HPDE6-E6E7 (cell line): ENCODE results near the gene GINS2.

Experiments
- DNase-seq: peaks from one replicate; pipeline ENCODE4 v3.0.0; 2011; ENCODE audit warnings: missing footprints; ENCODE audit errors: extremely low spot score

Gene GINS2

DNA sequence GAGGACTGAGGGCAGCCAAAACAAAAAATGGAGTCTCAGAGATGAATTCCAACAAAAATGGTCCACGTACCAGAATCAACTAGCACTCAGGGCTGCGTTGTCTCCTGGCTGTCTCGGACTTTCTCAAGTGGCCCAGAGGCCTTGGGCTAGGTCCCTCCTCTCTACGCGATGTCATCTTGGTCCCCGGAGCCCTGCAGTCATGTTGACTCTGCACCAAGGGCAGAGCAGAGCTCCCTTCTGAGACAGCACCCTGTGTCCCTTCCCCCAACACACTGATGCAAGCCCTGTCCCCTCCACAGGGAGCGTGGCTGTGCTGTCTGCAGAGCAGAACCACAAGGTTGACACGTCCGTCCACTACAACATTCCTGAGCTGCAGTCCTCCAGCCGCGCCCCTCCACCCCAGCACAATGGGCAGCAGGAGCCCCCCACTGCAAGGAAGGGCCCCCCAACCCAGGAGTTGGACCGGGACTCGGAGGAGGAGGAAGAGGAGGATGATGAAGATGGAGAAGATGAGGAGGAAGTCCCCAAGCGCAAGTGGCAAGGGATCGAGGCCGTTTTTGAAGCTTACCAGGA lies 20.8 kb downstream of the GINS2 start:
- DNase-seq, result no peak

DNA sequence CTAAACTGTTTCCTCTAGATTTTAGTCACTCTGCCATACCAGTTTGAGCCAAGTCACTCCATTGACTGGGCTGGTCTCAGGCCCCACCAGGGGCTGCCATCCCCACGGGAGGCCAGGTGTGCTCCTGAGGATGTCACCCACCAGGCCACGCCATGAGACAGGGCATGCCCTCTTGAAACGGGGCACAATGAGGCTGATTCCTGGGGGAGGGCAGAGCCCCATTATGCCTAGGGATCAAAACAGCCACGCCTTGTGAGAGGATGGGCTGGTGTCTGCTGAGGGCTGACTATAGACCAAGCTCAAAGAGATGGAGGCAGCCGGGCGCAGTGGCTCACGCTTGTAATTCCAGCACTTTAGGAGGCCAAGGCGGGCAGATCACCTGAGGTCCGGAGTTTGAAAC lies 21.5 kb downstream of the GINS2 start:
- no peak for DNase-seq

DNA sequence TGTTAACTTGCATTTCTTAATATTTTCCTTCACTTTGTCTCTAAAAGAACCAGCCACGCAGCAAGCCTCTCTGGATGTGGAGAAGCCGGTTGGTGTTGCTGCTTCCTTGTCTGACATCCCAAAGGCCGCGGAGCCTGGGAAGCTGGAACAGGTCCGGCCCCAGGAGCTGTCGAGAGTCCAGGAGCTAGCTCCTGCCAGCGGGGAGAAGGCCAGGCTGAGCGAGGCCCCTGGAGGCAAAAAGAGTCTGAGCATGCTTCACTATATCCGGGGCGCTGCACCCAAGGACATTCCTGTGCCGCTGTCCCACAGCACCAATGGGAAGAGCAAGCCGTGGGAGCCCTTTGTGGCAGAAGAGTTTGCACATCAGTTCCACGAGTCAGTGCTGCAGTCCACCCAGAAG lies 22.8 kb downstream of the GINS2 start:
- no peak for DNase-seq

DNA sequence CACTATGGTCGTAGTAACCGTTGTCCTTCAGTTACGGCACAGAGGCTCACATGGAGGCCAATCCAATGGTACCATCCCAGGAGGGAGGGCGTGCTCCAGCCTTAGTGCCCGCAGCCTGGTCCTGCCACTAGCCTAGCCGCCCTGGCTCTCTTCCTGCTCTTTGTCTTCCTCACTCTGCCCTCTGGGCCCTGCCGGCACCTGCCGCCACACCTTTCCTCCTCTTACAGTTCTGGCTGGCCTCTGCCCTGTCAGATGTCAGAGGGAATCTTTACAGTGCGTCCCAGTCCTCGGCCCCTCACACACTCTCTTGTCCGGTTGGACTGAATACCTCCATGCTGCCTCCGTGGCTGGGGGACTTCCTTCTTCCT lies 23.4 kb downstream of the GINS2 start:
- DNase-seq, result no peak

DNA sequence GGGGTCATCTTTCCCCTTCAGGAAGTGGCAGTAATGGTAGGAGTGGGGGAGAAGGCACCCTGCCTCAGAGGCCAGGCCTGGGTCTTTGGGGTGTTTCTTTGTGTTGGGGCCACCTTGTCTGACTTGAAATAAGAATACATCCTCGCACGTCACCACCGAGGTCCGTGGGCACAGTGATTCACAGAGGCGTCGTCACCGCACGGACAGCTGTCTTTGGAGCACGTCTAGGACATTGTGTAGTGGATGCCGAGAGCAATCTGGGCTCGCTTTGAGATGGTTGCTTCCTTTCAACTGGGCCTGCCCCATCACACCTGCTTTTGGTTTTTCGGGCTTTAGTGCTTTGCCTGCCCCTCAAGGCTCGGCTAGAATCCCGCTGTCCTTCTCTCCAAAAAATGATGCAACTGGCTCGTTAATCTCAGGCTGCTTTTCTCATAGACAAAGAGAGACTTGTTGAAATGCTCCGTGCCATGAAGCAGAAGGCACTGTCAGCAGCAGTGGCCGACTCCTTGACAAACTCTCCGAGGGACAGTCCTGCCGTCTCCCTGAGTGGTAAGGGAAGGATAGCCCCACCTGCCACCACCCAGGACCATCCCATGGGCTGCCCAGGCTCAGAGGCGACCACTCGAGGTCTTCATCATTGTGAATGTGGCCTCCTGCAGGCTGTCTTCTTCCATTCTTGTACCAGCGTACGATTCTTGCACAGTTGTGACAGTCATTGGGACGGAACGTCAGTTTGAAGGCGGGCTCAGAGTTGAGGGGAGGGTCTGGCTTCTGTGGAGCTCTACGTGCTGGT lies 24.0 kb downstream of the GINS2 start:
- no peak for DNase-seq

DNA sequence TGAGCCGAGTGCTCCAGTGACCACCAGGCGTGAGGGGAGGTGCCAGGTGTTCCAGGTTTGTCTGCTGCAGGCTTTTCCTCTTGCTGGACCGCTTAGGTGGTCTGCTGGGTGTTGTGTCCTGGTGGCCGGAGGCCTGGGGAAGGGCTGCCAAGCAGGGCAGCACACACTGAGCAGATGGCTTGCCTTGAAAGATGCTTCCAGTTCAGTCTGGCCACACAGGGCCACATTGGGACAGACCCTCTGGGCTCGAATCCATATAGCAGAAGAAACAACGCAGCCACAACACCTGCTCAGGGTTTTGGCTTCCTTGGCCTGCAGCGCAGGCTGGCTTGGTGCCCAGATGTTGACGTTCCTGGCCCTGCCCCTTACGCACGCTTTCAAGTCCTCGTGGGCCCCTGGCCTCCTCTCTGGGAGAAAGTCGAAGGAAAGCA lies 24.8 kb downstream of the GINS2 start:
- no peak for DNase-seq

DNA sequence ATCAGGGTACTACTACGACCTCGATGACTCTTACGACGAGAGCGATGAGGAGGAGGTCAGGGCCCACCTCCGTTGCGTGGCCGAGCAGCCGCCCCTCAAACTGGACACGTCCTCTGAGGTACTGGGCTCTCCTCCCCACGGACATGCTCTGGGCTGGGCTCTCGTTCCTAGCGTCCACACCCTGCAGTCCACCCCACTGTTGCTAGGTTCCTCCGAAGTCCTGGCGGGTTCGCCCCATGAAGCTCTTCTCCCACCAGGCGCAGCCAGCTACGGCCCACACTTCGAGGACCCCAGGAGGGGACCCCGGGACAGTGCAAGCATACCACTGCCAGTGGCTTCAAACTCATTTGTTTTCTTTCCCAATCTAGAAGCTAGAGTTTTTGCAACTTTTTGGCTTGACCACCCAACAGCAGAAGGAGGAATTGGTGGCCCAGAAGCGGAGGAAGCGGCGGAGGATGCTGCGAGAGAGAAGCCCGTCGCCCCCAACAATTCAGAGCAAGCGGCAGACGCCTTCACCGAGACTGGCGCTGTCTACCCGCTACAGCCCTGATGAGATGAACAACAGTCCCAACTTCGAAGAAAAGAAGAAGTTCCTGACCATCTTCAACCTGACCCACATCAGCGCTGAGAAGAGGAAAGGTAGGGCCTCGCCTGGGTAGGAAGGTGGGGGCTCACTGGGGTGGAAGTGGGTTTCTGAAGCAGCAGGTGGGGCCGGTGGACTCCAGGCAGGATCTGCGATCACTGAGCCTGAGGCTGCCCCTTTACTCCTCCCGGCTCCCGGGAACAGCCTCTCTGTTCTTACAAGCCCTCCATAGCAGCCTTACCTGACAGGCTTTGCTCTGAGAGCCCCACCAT lies 25.6 kb downstream of the GINS2 start:
- no peak for DNase-seq

DNA sequence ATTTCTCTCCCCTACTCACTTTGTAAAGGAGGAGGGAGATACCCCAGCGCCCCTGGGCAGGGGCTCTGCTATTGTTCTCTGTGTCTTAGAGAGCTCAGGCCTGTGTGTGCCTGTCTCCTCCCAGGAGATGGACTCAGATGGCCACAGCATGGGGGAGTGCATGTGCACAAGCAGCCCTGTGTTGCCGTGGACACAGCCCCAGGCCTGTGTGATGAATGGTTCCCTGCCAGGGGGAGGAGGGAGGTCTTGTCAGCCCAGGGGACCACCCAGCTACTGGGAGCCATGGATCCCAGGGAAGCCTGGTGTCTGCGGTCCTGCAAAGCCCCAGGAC lies 26.3 kb downstream of the GINS2 start:
- no peak for DNase-seq

DNA sequence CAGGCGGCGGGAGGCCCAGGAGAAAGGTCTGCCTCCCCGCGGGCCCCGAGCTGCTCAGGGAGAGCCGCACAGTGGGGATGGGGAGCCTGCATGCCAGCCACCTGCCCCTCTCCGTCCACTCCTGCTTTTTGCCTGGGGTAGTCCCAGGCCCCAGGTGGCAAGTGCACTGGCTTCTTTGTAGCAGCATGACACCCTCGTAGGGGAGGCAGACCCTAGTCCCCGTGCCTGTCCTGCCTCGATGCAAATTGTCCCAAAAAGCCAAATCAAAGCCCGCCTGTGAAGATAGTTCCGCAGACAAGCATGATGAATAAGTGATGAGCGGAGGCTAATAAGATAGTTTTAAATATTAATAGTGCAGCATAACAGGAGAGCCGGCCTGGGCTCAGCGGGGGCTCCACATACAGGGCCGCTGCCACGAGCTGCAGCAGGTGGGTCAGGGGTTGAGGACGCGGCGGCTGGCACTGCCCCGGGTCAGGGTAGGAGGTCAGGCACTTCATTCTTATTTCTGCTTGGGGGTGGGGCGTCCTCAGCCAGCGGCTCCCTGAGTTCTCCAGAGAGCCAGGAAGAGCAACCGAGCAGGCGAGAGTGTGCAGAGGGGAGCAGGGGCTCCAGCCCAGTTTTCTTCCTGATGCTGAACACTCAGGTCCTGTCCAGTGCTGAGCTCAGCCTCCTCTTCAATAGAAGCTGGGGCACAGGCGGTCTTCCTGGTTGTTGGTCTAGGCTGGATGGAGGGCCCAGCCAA lies 26.8 kb downstream of the GINS2 start:
- DNase-seq, result no peak

DNA sequence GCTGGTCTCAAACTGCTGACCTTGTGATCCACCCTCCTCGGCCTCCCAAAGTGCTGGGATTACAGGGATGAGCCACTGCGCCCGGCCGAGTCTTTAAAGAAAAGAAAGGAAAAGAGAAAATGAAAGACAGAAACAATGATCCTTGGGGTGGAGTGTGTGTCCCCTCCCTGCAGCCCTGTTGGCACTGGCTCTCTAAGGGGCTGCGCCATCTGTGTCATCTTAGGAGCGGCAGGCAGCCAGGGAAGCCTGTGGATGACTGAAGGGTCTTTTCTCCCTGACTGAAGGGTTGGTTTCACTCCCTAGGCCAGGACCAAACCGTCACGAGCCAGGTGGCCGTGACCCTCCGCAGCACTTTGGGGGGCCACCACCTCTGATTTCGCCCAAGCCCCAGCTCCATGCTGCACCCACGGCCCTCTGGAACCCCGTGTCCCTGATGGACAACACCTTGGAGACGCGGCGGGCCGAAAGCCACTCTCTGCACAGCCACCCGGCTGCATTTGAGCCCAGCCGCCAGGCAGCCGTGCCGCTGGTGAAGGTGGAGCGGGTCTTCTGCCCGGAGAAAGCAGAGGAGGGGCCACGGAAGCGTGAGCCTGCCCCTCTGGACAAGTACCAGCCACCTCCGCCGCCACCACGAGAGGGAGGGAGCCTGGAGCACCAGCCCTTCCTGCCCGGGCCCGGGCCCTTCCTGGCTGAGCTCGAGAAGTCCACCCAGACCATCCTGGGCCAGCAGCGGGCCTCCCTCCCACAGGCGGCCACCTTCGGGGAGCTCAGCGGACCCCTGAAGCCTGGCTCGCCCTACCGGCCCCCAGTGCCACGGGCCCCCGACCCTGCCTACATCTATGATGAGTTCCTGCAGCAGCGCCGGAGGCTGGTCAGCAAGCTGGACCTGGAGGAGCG lies 27.7 kb downstream of the GINS2 start:
- no peak for DNase-seq

DNA sequence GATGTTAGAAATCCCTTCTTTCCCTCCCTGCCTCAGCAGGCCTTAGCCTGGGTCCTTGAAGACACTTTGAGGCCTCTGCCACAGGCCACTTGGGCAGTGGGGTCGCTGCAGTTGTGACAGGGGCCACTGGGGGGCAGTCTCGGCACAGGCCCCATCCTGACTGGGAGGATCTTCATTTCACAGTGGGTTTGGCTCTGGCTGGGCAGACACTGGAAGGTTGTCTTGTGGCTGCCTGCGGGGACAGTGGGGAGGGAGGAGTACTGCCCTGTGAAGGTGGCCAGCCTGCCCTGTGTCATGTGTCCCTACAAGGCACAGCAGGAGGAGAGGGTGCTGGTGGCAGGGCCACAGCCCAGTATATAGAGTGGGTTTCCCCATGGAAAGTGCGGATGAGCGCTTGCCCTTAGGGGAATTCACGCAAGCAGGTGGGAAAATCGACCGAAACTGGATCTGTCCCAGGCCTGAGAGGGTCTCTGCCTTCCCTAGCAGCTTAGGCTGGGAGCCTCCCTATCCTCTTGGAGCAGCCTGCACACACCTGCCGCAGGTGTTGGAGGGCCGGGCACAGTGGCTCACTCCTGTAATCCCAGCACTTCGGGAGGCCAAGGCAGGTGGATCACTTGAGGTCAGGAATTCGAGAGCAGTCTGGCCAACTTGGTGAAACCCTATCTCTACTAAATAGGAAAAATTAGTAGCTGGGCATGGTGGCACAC lies 28.8 kb downstream of the GINS2 start:
- peak; percentile 54 for DNase-seq

DNA sequence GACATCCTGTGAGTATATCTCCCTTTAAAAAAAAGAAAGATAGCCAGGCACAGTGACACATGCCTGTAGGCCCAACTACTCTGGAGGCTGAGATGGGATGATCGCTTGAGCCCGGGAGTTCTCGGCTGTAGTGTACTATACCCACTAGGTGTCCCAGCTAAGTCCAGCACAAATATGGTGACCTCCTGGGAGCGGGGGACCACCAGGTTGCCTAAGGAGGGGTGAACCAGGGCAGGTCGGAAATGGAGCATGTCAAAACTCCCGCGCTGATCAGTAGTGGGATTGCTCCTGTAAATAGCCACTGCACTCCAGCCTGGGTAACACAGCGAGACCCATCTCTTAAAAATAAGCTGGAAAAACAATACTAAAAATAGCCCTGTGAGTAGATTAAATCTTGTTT lies 29.4 kb downstream of the GINS2 start:
- no peak for DNase-seq

DNA sequence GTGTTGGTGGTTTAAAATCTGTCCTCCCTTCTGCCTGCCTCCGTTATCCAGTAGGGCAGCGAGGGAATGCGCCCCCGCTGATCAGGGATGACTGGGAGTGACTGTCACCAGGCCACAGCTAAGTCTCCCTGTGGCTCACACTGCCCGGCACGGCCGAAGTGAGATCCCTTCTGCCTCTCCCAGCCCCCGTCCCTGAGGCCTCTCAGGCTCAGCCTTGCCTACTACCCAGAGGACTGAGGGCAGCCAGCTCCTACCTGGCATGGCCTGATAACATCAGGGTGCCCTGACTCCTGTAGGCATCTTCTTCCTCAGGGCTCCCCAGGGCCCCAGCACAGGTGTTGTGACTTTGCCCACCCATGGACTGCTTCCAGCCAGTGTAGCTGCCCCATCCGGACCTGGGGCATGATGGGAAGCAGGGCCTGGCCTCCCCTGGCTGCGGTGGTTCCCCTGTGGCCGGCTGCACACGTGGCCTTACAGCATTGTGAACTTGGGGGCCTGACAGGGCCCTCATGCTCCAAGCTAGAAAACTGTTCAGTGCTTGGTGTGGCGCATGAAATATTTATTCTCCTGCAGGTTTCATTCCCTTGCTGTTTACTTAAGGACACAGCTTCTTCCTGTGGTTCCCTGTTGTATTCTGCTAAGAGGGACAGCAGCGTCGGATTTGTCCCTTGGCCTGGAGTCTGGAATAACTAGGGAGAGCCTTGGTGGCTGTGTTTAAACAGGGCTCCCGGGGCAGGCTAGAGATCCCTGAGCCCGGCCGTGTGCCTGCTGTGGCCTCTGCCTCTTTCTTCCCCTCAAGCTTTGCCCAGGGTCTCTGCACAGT lies 30.0 kb downstream of the GINS2 start:
- no peak for DNase-seq

DNA sequence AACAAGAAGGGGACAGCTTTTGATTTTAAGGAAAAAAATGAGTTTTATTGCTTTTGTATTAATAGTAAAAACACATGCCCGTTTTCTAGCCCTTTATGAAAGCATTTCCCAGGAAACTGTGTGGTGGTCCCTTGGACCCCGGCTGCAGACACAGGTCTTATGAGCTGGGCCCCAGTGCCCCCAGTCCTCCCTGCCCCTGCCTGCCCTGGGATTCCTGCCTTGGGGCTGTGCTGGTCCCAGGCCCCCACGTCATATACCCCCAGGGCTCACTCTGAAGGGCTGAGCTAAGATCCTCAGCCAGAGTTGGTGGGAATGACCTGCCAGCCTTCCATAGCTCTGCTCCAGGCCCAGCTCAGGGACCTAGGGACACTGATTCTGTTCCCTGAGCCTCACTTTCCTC lies 30.8 kb downstream of the GINS2 start:
- DNase-seq, result no peak

DNA sequence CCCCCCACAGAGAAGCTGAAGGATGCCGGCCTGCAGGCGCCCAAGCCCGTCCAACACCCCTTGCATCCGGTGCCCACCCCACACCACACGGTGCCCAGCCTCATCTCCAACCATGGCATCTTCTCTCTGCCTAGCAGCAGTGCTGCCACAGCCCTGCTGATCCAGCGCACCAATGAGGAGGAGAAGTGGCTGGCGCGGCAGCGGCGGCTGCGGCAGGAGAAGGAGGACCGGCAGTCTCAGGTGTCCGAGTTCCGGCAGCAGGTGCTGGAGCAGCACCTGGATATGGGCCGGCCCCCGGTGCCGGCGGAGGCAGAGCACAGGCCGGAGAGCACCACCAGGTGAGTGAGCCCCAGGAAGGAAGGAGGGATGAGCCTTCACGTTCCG lies 31.5 kb downstream of the GINS2 start:
- DNase-seq, result no peak

DNA sequence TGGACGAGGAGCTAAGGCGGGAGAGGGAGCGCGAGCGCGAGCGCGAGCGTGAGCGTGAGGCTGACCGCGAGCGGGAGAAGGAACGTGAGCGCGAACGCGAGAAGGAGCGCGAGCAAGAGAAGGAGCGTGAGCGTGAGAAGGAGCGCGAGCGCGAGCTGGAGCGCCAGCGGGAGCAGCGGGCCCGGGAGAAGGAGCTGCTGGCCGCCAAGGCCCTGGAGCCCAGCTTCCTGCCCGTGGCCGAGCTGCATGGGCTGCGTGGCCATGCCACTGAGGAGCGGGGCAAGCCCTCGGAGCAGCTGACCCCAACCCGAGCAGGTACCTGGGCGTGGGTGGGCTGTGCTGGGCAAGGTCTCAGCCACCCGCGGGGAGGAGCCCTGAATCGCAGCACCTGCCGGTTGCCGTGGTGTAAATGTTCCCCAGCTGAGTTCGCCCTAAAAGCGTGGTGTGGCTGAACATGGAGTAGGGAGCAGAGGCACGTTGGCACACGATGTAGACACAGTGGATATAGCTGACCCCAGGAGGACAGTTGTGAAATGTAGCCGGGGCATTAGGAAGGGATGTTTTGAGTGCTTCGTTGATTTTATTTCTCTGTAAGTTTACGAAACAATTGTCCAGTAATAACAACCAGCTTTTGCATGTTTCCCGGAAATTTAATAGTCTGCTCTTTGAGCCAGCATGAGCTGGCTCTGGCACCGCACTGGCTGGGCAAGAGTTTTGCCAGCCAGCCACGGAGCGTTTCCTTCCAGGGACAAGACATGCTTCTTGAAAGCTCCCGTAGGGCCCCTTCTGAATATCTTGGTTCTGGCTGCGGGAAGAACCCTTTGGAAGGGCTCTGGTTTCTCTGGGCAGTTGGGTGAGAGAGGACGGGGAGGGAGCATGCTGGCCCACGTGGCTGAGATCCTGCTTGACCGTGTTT lies 32.1 kb downstream of the GINS2 start:
- DNase-seq, result no peak

DNA sequence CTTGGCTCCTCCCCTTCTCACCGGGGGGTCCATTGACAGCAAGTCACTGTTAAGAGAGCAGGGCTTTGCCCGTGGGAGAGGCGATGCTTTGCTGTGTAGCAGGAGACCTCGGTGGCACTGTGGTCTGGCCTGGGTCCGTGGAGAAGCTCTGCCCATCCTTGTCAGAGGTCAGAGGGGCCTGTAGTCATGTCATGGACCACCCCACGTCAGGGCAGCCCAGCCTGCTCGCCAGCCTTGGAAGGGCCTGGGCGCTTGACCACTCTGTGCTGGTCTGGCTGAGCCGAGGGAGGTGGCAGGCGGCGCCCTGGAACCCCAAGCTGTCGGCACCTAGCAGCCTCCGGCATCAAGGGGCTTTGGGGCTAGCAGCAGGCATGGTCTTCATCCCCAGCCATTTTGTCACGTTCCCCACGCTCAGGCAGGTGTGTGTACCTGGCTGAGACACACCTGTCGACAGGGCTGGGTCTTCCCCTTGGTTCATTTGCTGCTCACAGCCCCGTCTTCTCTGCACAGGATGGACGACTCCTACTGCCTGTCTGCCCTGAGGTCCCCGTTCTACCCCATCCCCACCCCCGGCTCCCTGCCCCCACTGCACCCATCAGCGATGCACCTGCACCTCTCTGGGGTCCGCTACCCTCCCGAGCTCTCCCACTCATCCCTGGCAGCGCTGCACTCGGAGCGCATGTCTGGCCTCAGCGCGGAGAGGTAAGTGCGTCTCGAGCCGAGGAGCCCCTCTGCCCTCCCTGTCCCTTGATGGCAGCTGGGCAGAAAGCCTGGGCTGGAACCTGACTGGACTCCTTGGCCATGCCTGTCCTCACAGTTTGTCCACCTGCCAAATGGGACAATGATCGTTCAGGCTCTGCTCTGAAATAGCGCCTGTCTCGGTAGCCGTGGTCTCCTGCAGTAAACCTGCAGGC lies 33.3 kb downstream of the GINS2 start:
- DNase-seq, result no peak
